Ishikawa (cell line): ENCODE measurements around the gene NAGLU.

Experiments used
- CEBPB ChIP-seq: IDR thresholded peaks from 2 replicates; pipeline ENCODE4 v1.6.1; 2012
- CREB1 ChIP-seq: IDR thresholded peaks from 2 replicates; pipeline ENCODE4 v1.6.1; 2012; ENCODE audit warnings: low read depth
- EGR1 ChIP-seq: IDR thresholded peaks from 2 replicates; pipeline ENCODE4 v1.6.1; 2012
- EP300 ChIP-seq: IDR thresholded peaks from 2 replicates; pipeline ENCODE4 v1.6.1; 2012; ENCODE audit warnings: borderline replicate concordance
- FOXM1 ChIP-seq: IDR thresholded peaks from 2 replicates; pipeline ENCODE4 v1.6.1; 2012; ENCODE audit warnings: low read depth, borderline replicate concordance
- MAX ChIP-seq: IDR thresholded peaks from 2 replicates; pipeline ENCODE4 v1.6.1; 2012
- NFIC ChIP-seq: IDR thresholded peaks from 2 replicates; pipeline ENCODE4 v1.6.1; 2012
- RAD21 ChIP-seq: IDR thresholded peaks from 2 replicates; pipeline ENCODE4 v1.6.1; 2012; ENCODE audit warnings: low read depth
- REST ChIP-seq: IDR thresholded peaks from 2 replicates; pipeline ENCODE4 v1.6.1; 2012; ENCODE audit warnings: low read depth, mild to moderate bottlenecking
- TAF1 ChIP-seq: IDR thresholded peaks from 2 replicates; pipeline ENCODE4 v1.6.1; 2012; ENCODE audit warnings: low read depth, mild to moderate bottlenecking
- TCF12 ChIP-seq: IDR thresholded peaks from 2 replicates; pipeline ENCODE4 v1.6.1; 2012; ENCODE audit warnings: low read depth
- TEAD4 ChIP-seq: IDR thresholded peaks from 2 replicates; pipeline ENCODE4 v1.6.1; 2012
- USF1 ChIP-seq: IDR thresholded peaks from 2 replicates; pipeline ENCODE4 v1.6.1; 2012
- YY1 ChIP-seq: IDR thresholded peaks from 2 replicates; pipeline ENCODE4 v1.6.1; 2012; ENCODE audit warnings: low read depth
- ZBTB7A ChIP-seq: IDR thresholded peaks from 2 replicates; pipeline ENCODE4 v1.6.1; 2012; ENCODE audit warnings: low read depth

Gene NAGLU

GRCh38 chr17:42562388-42563142, 26.5 kb downstream of the NAGLU start:
- TF ChIP-seq TEAD4 (no peak), NFIC (no peak), EGR1 (no peak), CREB1 (no peak), YY1 (peak; percentile 39; the same call in 1 of the 2 replicates), USF1 (no peak), TAF1 (peak; percentile 22; the same call in 1 of the 2 replicates), MAX (no peak)

GRCh38 chr17:42563143-42563509, 27.1 kb downstream of the NAGLU start:
- TF ChIP-seq YY1 = no peak
- TF ChIP-seq TAF1 = no peak
- TF ChIP-seq CREB1 = no peak
- no peak for TF ChIP-seq NFIC
- no peak for TF ChIP-seq CEBPB
- no peak for TF ChIP-seq RAD21
- TF ChIP-seq EGR1 = no peak
- TF ChIP-seq USF1 = no peak
- TF ChIP-seq TEAD4 = no peak
- TF ChIP-seq MAX = no peak; the same call in 1 of the 2 replicates
- TF ChIP-seq REST = no peak
- TF ChIP-seq ZBTB7A = no peak
- TF ChIP-seq FOXM1 = no peak
- TF ChIP-seq TCF12 = no peak
- no peak for TF ChIP-seq EP300

- TF ChIP-seq CREB1 = no peak
- TF ChIP-seq TAF1 = no peak
- TF ChIP-seq TCF12 = no peak
- peak; percentile 32 for TF ChIP-seq NFIC
- TF ChIP-seq ZBTB7A = no peak
- TF ChIP-seq MAX = no peak
- TF ChIP-seq EGR1 = no peak
Observed at GRCh38 chr17:42563543-42563942, 27.5 kb downstream of the NAGLU start.

- TF ChIP-seq TAF1 (no peak), TCF12 (no peak), EGR1 (no peak)
Observed at GRCh38 chr17:42563950-42564349, 27.9 kb downstream of the NAGLU start.

GRCh38 chr17:42564815-42565522, 28.9 kb downstream of the NAGLU start:
- TF ChIP-seq TEAD4 = no peak
- no peak for TF ChIP-seq RAD21
- TF ChIP-seq MAX = no peak
- TF ChIP-seq YY1 = no peak
- no peak for TF ChIP-seq NFIC
- TF ChIP-seq EGR1 = no peak
- TF ChIP-seq TCF12 = no peak
- TF ChIP-seq CREB1 = no peak

GRCh38 chr17:42565523-42566214, 29.6 kb downstream of the NAGLU start:
- TF ChIP-seq YY1 (no peak), TEAD4 (no peak), RAD21 (no peak), CREB1 (no peak), MAX (no peak), FOXM1 (no peak)
